ENCODE data around the gene OR56B1. TPM values are rescaled to one million over a fixed set of nuclear protein-coding genes. Genes with fewer than 3 reads are reported as not detected.
"Not testable (repeated sequence)": the region's sequence is repeated elsewhere in the genome, so short reads cannot be mapped to it uniquely, and the experiment has no call there.

OR56B1 gene
- total RNA-seq, 6 donors from 2014 or later = 0.30 to 1.0 TPM; not detected in 4

DNA sequence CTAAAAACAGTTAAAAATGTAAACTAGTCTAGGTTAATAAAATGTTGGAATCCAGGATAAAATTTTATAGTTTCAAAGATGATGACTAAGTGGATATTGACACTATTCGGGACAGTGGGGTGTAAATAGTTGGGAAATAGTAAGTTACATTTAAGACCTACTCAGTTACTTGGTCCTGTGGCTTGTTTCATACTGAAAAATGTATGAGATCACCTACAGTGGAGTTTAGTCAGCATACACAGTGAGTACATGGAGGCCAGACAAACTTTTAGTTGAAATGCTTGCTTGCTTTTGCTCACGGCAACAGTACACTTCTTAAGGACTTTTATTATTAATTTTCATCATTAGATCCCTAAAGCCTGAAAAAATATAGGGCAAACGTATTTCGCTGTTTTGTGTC lies 30.6 kb upstream of the OR56B1 start:
- Histone ChIP-seq H3K4me3 (no peak overlapping the region), H3K9me3 (no peaks in the 10 kb centered on the region), H3K36me3 (peaks cover 30 to 78% (median 39%) of the 10 kb centered on the region in 4 donors), H3K4me1 (no peaks in the 10 kb centered on the region), H3K27me3 (no peaks in the 10 kb centered on the region), H3K27ac (no peak overlapping the region)
- ATAC-seq (ENCODE audit: low FRiP score in 2 of 2) (no peak), DNase-seq (no peak)
- 91 to 93% methylated on average over 4 of the region's 4 CpGs for WGBS, 2 donors
- TF ChIP-seq, protein P1, sequence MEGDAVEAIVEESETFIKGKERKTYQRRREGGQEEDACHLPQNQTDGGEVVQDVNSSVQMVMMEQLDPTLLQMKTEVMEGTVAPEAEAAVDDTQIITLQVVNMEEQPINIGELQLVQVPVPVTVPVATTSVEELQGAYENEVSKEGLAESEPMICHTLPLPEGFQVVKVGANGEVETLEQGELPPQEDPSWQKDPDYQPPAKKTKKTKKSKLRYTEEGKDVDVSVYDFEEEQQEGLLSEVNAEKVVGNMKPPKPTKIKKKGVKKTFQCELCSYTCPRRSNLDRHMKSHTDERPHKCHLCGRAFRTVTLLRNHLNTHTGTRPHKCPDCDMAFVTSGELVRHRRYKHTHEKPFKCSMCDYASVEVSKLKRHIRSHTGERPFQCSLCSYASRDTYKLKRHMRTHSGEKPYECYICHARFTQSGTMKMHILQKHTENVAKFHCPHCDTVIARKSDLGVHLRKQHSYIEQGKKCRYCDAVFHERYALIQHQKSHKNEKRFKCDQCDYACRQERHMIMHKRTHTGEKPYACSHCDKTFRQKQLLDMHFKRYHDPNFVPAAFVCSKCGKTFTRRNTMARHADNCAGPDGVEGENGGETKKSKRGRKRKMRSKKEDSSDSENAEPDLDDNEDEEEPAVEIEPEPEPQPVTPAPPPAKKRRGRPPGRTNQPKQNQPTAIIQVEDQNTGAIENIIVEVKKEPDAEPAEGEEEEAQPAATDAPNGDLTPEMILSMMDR (IDR thresholded peaks at IDR 0.05) = no peak
- no peak for TF ChIP-seq POLR2AphosphoS5 (IDR thresholded peaks at IDR 0.05)

DNA sequence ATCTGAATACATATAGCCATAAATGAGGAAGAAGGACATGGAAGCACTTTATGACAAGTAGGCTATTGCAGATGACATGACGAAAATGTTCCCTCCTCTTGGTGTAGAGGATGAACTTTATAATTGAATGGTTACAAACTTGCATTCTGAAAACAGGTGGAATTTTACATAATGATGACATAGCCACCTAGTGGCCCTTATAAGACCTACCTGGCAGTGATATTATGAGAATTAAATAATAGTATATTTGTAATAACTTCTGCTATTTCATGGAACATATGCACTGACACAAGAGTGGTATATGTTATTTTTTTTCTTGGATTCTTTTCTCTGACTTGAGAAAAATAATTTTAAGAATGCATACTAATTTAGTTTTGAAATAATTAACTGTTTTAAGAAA lies 23.7 kb upstream of the OR56B1 start:
- Histone ChIP-seq H3K27ac (no peak overlapping the region), H3K36me3 (peaks cover 19 to 29% (median 24%) of the 10 kb centered on the region in 4 donors), H3K27me3 (no peaks in the 10 kb centered on the region), H3K4me3 (no peak overlapping the region), H3K9me3 (no peaks in the 10 kb centered on the region), H3K4me1 (no peaks in the 10 kb centered on the region)
- ATAC-seq (ENCODE audit: low FRiP score in 2 of 2) = no peak
- WGBS, 2 donors = 44 to 58% methylated on average over 1 of the region's 1 CpG
- no peak for DNase-seq
- no peak for TF ChIP-seq POLR2AphosphoS5 (IDR thresholded peaks at IDR 0.05)
- no peak for TF ChIP-seq EP300 (IDR thresholded peaks at IDR 0.05)
- TF ChIP-seq POLR2A (IDR thresholded peaks at IDR 0.05) = no peak
- TF ChIP-seq, protein P1 (IDR thresholded peaks at IDR 0.05) = peak in 5 of 6 experiments; percentile 8 to 44 (median 22)

DNA sequence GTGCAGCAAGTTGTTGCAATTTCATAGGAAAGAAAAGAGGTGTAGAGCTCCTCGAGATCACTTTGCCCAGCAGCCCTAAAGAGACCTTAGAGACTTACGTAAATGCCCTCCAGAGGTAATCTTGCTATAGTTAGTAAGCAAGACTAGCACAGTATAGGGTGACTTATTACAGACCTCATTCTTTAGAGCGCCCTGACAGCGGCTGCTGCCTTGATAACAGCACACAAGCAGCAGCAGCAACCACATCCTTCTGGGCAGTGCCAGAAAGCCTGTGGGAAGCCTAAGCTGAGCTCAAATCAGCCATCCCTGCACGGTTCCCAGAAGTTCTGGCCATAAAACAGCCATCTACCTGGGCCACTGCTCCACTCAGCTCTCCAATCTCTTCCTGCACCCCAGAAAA lies 22.6 kb upstream of the OR56B1 start:
- 72 to 74% methylated on average over 5 of the region's 5 CpGs for WGBS, 2 donors

DNA sequence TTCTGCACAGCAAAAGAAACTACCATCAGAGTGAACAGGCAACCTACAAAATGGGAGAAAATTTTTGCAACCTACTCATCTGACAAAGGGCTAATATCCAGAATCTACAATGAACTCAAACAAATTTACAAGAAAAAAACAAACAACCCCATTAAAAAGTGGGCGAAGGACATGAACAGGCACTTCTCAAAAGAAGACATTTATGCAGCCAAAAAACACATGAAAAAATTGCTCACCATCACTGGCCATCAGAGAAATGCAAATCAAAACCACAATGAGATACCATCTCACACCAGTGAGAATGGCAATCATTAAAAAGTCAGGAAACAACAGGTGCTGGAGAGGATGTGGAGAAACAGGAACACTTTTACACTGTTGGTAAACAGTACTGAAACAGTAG lies 19.7 kb upstream of the OR56B1 start:
- H3K4me1 ChIP-seq; DNase-seq; H3K27ac ChIP-seq; H3K36me3 ChIP-seq; H3K4me3 ChIP-seq; H3K9me3 ChIP-seq; ATAC-seq (ENCODE audit: low FRiP score in 2 of 2); H3K27me3 ChIP-seq: not testable (repeated sequence)
- WGBS, 2 donors = 50 to 100% methylated on average over 1 of the region's 1 CpG

More for the DNA sequence above, 22.6 kb upstream of the OR56B1 start:
- TF ChIP-seq, protein P1 (IDR thresholded peaks at IDR 0.05) = no peak
- TF ChIP-seq POLR2A (IDR thresholded peaks at IDR 0.05) (no peak), EP300 (IDR thresholded peaks at IDR 0.05) (no peak), POLR2AphosphoS5 (IDR thresholded peaks at IDR 0.05) (no peak)
- H3K27ac ChIP-seq = no peak overlapping the region
- ATAC-seq (ENCODE audit: low FRiP score in 2 of 2) (no peak), DNase-seq (no peak)
- no peak overlapping the region for H3K4me3 ChIP-seq
- H3K36me3 ChIP-seq = peaks cover 12 to 17% (median 12%) of the 10 kb centered on the region in 4 donors
- no peaks in the 10 kb centered on the region for H3K9me3 ChIP-seq
- H3K27me3 ChIP-seq = no peaks in the 10 kb centered on the region
- no peaks in the 10 kb centered on the region for H3K4me1 ChIP-seq

DNA sequence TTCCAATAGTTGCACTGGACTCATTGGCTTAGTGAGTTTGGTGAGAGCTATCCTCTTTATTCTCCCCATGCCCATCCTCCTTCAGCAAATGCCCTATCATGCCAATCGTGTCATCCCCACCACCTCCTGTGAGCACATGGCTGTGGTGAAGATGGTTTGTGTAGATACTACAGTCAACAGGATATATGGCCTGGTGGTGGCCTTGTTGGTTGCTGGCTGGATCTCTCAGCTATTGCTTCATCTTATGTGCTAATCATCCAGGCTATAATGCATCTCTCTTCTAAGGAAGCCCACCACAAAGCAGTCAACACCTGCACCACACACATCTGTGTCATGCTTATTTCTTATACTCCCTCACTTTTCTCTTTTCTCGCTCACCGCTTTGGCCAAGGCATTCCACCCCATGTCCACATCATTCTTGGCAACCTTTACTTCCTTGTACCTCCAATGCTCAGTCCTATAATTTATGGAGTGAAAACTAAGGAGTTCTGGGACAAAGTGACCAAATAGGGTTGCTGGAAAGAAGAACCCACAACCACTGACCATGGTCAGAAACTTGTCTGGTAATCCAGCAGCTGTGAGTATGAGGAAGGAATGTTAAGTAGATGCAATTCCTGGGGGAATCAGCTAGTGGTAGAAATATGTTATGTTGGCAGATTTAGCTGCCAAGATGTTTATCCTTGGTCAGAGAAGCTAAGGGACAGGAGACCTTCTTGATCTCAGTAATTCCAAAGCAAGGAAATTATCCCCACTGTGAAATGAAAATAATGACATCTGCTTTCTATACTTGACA lies 16.3 kb upstream of the OR56B1 start:
- Histone ChIP-seq H3K27ac (no peak overlapping the region), H3K9me3 (no peaks in the 10 kb centered on the region), H3K36me3 (no peaks in the 10 kb centered on the region), H3K4me3 (no peak overlapping the region), H3K27me3 (no peaks in the 10 kb centered on the region), H3K4me1 (no peaks in the 10 kb centered on the region)
- no peak for ATAC-seq (ENCODE audit: low FRiP score in 2 of 2)
- 88 to 94% methylated on average over 3 of the region's 3 CpGs for WGBS, 2 donors
- no peak for DNase-seq
- no peak for TF ChIP-seq POLR2AphosphoS5 (IDR thresholded peaks at IDR 0.05)
- TF ChIP-seq POLR2A (IDR thresholded peaks at IDR 0.05) = no peak
- no peak for TF ChIP-seq EP300 (IDR thresholded peaks at IDR 0.05)
- TF ChIP-seq, protein P1 (IDR thresholded peaks at IDR 0.05) = no peak

Measured in upper lobe of left lung (tissue), 6 donors.